HCEC 1CT (cell line): ENCODE measurements around the gene UFD1.

Source experiments
- DNase-seq: peaks from one replicate; pipeline ENCODE4 v3.0.0-alpha.2; 2017

Gene UFD1

GRCh38 chr22:19466848-19467752, 11.9 kb downstream of the UFD1 start:
- no peak for DNase-seq

DNA sequence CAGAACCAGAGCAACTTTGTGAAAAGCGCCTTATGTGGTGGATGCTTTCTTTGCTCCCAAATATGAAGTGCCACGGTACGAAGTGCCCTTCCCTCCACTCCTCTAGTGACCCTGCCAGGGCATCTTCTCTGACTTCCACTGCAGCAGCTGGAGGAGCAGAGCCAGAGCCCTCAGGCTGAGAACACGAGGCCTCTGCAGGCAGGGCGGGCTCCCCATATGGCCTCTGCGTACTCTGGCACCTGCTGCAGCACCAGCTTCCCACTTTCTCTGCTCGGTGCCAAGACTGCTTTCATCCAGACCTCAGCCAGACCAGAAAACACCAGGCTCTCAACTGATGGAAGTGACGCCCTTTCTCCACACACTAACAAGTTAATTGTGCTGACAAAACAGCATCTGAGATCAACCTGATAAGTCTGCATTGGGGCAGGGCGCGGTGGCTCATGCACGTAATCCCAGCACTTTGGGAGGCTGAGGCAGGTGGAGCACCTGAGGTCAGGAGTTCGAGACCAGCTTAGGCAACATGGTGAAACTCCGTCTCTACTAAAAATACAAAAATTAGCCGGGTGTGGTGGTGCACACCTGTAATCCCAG, 12.8 kb downstream of the UFD1 start:
- no peak for DNase-seq

GRCh38 chr22:19464975-19465374, 14.0 kb downstream of the UFD1 start:
- no peak for DNase-seq

- DNase-seq = no peak
These were observed 14.4 kb downstream of the UFD1 start for GRCh38 chr22:19464546-19464945.

DNA sequence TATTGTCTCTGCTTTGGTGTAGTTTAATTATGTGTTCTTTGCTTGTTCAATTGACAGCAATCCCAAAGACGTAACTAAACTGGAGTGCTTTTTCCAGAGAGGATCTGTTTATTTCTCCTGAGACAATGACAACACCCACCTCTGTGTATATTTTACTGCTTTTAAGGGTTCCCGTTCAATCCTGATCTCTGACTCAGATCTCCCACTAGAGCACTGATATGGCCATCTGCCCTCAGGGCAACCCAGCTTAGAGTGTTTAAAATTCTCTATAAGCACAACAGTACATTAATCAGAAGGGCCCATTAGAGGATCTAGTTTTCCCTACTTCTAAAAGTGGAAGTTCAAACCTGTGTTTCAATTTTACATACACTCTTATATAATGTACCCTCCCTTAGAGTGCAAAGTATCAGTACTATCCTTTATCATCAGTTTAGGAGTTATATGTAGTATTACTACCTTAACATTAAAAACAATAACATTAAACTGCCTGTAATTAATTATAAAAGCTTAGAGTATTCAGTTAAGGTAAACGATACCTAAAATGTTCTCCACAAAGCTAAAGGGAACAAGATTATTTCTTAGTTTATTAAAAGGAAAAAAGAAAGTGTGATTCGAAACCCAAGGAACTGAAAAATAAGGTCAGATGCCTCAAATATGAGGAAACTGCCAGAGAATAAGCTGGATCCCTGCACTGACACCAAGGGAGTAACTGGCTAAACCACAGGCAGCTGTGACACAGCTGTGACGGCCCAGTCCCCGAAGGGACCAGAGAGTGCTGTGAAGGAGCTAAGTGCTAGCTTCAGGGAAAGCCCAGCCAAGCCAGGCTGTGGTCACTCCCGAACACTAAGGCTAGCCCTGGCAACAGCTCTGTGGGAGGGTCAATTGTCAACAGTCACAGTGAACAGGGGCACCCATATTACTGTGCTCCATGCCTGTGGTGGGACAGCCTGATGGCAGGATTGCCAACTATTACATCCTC, 15.2 kb downstream of the UFD1 start:
- DNase-seq = no peak

- DNase-seq = no peak
These were observed 16.0 kb downstream of the UFD1 start for GRCh38 chr22:19463008-19463407.

- no peak for DNase-seq
These were observed 17.5 kb downstream of the UFD1 start for GRCh38 chr22:19461506-19461905.

- no peak for DNase-seq
These were observed 19.0 kb downstream of the UFD1 start for GRCh38 chr22:19460036-19460435.

GRCh38 chr22:19457828-19458428, 21.1 kb downstream of the UFD1 start:
- no peak for DNase-seq

DNA sequence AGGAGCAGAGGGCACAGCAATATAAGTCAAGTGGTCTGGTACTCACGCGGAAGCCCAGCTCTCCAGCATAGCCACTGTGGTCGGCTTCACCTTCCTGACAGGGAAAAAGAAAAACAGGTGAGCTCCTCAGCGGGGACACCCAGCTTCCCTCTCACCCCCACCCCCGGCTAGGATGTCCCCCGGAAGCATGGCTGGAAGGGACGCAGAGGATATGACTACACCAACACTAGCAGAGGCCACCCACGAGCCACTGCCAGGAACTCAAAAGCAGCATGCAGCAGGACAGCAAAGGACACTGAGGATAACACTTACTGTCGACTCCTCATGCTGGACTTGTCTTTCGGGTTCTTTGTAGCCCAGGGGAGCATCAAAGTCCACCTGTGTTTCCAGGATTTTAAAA, 22.5 kb downstream of the UFD1 start:
- no peak for DNase-seq

DNA sequence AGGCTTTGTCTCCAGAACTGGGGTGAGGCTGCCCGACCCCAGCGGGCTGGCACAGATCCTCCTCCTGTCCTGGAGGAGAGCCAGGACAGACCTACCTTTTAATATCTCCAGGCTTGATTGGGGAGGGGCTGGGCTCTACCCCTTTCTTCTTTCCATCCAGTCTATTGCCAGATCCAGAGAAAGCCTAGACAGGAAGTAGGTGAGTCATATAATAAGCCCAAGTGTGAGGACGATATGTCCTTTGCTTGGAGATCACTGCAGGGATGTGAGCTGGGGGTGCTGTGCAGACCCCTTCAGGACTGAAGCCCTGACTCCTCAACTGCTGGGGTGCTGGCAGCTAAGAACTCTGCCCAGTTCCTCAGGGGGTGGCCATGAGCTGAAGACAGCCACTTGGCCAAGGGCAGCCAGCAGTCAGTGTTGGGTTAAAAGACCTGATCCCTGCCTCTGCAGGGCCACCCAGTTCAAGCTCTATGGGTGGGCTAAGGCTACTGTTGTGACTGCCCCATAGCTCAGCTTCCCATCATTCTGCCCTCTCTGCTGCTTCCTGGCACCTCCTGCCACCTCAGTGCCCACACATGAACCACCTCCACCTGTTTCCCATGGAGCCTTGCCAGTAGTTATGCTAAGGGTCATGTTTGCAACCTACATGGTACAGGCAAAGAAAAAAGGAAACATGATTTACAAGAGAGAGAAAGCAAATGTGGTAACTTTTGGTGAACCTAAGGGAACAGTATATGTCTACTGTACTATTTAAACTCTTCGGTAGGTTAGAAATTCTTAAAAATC, 23.2 kb downstream of the UFD1 start:
- peak; percentile 29 for DNase-seq

DNA sequence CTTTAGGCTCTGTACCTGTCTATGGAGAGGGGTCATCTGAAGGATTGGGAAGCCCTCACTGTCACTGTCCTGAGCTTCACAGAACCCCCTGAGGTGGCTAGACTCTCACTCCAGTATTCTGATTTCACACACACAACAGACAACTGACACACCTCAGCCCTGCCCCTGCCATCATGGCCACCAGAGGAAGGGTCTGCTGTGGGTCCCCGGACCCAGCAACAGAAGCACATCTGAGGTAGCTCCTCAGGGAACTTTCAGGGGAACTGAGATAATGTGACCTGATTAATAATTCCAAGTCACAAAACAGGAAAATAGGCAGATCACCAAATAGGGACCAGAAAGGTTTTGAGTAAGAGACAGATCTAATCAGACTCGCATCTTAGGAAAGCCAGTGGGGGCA, 24.0 kb downstream of the UFD1 start:
- DNase-seq = no peak

DNA sequence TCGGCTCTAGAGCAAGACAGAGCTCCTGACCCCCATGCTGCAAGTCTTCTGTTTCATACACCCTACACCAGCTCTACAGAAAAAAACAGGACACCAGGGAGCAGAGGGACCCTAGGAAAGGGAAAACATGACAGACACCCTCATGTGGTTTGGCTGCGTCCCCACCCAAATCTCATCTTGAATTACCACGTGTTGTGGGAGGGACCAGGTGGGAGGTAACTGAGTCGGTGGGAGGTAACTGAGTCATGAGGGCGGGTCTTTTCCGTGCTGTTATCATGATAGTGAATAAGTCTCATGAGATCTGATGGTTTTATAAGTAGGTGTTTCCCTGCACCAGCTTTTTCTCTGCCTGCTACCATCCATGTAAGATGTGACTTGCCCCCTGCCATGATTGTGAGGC, 24.8 kb downstream of the UFD1 start:
- DNase-seq = no peak

- no peak for DNase-seq
These were observed 25.3 kb downstream of the UFD1 start for GRCh38 chr22:19453718-19454117.

- no peak for DNase-seq
These were observed 27.4 kb downstream of the UFD1 start for GRCh38 chr22:19451570-19451969.

- DNase-seq = no peak
These were observed 28.4 kb downstream of the UFD1 start for GRCh38 chr22:19450363-19451175.

GRCh38 chr22:19449422-19449767, 29.6 kb downstream of the UFD1 start:
- DNase-seq = no peak

- DNase-seq = no peak
These were observed 30.1 kb downstream of the UFD1 start for GRCh38 chr22:19448739-19449421.

GRCh38 chr22:19448076-19448607, 30.9 kb downstream of the UFD1 start:
- DNase-seq = no peak

GRCh38 chr22:19447330-19448075, 31.5 kb downstream of the UFD1 start, which contains the start of gene C22orf39:
Gene C22orf39, minus strand, starts transcription at chr22:19447711. Its CDS starts 23 bp downstream, at chr22:19447688.
- peak; percentile 88 for DNase-seq
